Measurements from ENCODE around the gene MTMR2.
A peak's percentile ranks its signal among the peaks of the same experiment; 100 is the strongest.

Gene MTMR2

DNA sequence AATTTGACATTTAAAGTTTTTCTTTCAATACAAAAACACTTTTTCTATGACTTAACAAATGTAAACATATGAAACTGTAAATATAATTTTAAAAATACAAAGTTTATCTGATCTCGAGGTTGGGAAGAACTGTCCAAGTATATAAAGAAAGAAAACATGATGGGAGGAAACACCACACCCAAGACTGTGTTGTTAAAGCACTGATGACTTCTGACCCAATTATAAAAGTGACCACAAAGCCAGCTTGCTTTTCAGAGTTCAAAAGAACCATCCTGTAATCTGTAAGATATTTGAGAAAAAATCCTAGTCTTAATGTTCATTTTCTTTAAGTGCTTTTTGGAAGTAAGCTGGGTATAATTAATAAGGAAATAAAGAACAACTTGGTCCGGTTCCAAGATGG is 118.0 kb downstream of the MTMR2 start:
- DNase-seq: no peak

DNA sequence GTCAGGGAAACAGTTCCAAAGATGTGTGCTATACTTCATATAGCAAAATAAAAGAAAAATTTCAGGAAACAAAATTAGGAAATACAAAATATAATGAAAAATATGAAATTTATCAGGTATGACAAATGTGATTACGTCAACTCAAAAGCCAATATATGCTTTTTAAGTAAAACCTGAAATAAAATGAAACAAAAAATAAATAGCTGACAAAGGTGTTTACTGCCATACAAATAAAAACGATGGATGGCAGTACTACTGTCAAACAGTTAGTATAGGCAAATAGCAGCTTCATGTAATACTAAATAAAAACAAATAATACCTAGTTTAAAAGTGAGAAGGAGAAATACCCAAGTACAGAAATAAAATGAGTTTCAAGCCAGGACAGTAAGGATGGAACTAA is 119.9 kb downstream of the MTMR2 start:
- no peak for DNase-seq

DNA sequence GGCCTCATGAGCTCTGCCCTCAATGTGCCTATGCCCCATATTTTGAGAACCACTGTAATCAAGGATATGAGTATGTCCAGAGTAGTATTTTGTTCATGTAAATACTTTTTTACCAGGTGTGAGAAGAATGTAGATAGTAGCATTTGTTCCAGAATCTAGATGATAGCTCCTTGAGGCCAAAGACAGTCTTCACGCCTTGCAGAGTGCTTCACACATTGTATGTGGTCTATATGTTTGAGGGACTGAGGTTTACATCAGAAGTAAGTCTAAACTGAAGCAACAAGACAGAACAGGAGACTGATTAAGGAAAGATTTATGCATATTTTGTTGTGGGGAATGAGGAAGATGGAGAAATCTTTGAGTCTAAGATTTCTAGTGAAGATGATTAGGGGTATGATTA is 121.1 kb downstream of the MTMR2 start:
- DNase-seq: no peak

DNA sequence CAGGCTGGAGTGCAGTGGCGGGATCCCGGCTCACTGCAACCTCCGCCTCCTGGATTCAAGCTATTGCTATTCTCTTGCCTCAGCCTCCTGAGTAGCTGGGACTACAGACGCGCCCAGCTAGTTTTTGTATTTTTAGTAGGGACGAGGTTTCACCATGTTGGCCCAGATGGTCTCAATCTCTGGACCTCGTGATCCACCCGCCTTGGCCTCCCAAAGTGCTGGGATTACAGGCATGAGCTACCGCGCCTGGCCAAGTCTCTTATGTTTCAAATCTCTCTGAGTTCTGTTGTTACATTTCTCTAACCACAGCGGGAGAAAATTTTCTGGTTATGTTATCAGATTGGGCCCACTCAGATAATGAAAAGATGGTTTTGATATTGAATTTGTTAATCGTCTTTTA is 123.5 kb downstream of the MTMR2 start:
- no peak for DNase-seq

DNA sequence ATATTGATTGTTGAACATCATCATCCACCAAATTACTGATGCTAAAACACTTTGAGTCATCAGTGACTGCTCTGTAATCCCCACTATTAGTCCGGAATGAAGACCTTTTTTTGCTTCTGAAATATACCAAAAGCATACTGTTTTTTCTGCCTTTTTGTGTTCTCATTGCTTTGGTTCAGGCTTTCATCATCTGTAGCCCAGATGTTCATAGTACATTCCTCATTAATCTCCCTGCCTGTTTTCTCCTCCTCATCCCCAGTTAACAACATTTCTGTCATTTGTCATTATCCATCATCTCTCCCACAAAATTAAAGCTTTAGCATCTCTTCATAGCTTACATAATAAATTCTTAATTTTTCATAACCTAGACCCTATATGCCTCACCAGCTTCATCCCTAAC is 124.4 kb downstream of the MTMR2 start:
- DNase-seq: no peak

DNA sequence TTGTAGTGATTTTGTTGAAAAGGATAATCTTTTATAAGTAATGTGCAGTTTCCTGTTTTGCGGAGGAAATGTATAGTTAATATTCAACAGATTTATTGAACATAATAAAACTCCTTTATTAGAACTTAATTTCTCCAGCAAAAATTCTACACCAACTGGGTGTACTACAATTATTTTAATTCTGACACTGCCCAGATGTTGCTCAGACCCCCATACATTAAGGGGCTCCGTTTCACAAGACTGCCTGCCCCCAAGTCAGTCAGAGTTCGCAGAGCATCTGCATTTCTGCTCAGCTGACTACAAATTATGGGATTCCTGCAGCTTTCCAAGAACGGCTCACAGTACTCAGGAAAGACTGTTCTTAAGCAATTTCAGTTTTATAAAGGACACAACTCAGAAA is 127.4 kb downstream of the MTMR2 start:
- DNase-seq: no peak

DNA sequence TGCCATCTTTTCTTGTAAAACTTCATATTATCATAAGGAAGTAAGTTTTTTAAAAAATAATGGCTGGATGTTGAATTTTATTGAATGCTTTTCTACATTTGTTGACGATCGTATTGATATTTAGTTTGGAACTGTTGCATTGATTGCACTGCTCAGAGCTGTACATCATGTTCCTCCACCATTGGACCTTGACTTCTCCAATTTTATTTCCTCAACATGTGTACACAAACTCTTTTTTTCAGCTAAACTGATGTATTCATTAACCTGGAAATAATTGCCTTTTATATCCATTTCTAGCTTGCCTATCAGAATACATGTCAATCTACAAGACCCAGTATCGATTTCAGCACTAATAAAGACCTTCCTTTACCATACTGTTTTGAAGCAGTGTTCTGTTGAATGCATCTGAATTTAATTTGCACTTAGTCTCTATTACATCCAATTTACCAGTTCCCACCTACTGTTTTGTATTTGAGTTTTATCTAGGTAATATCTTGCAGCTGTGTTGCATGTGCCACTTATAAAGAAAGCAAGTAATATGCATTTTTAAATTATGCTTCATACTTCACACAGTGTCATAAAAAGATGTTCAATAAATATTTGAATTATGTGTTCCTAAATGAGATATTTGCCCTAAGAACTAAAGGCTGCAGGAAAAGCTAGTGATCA is 128.1 kb downstream of the MTMR2 start:
- no peak for DNase-seq

DNA sequence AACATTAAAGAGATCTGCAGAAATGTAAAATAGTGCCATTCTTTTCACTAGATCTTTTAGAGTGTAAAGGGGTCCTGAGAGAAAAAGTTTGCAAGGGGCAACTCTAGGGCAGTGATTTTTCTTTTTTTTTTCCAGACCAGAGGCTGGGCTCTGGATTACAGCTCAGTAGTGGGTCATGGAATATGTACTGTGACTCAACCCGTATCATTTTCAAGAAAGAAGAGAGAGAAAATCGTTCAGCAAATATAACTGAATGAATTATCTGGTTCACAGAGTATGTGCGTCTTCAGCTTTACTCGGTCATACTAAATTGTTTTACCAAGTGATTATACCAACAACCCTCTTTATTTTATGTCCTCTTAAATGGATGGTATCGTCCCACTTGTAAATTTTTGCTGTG is 129.8 kb downstream of the MTMR2 start:
- no peak for DNase-seq

DNA sequence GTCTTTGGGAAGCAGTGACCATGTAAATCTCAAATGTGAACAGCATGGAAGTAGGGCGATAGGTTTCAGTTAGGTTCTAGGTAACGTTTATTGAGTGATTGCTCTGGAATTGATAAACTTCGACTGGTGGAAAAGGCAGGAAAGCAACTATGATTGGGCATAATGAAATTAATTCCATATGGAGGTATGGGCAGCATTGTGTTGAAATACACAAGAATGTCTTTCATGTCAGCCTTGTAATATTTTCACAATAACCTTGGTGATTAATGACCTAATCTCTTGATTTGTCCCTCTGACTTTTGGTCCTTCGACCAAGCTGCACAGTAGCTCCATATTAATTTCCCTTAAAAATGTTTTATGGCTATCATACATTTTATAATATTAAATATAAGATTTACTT is 130.8 kb downstream of the MTMR2 start:
- no peak for DNase-seq

DNA sequence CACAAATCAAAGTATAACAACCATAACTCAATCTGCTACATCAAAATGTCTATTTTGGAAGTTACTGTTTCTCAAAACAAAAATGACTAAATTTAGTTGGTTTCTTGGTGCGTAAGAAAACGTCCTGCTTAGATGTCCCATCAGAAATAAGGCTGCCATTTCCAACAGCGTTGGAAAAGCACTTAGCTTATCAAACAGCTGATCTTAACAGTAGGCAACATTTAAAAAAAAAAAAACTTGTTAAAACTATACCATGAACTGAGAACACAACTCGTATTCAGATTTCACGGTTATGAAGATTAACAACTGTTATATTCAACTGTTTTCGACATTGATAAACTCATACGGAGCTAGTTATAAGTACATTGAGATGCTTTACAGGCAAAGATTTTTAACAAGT is 131.2 kb downstream of the MTMR2 start:
- no peak for DNase-seq

DNA sequence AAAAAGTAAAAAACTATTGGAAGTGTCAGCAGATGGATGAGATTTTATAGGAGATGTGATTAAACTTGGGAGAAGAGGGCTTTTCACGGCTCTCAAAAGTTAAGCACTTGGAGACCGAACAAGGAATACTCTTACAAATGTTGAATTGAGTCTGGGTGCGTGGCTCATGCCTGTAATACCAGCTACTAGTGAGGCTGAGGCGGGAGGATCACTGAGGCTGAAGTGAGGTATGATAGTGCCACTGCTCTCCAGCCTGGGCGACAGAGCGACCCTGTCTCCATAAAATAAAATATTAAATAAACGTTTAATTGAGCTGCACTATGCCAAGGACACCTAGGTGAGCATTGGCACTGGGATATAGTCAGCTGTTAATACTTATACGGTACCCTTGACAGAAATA is 131.7 kb downstream of the MTMR2 start:
- DNase-seq: no peak

DNA sequence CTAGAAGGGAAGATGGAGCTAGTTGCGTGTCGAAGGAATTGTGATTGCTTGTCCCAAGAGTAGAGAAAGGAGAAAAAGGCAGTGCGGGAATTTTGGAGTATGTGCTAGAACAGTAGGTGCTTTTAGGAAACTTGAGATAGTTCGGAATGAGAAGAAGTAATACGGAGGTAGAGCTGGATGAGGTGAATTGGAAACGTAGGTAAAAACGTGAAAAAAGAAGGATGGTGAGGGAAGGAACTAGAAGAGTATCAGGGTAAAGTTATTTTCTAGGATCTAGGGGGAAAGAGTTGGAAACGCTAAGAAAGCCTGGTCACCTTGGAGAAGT is 132.2 kb downstream of the MTMR2 start:
- DNase-seq: no peak

DNA sequence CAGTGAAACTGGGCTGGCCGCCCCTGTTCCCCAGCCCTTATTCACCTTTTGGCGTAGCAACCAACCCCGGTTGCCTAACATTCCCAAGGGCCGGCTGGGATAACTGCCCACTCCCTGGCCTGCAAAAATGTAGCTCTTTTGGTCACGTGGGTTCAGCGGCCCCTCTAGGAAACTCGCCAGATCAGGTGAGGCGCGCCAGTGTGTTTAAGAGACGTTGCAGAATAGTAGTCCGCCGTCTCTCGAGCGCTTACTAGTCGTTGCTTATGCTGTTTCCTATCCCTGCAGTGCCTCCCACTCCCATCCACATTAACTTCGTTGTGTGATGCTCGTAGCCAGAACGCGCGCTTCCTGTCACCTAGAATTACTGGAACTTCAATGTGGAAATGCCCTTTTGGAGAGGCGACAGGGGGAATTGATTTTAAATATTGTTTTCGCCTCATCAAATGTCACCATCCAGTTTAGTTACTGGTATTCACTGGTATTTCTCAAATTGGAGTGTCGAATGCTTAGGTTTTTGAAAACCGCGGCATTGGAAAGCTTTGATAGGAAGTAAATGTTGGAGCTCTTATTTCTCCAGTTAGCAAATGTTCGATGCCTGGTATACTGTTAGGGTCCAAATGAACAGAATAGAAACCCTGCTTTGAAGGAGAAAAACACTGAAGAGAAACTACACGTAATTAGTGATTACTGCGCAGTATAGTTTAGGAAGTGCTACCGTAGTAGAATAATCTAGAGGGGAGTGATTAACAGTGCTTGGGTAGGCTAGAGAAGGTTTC is 132.8 kb downstream of the MTMR2 start:
- peak; percentile 72 to 76 for DNase-seq

DNA sequence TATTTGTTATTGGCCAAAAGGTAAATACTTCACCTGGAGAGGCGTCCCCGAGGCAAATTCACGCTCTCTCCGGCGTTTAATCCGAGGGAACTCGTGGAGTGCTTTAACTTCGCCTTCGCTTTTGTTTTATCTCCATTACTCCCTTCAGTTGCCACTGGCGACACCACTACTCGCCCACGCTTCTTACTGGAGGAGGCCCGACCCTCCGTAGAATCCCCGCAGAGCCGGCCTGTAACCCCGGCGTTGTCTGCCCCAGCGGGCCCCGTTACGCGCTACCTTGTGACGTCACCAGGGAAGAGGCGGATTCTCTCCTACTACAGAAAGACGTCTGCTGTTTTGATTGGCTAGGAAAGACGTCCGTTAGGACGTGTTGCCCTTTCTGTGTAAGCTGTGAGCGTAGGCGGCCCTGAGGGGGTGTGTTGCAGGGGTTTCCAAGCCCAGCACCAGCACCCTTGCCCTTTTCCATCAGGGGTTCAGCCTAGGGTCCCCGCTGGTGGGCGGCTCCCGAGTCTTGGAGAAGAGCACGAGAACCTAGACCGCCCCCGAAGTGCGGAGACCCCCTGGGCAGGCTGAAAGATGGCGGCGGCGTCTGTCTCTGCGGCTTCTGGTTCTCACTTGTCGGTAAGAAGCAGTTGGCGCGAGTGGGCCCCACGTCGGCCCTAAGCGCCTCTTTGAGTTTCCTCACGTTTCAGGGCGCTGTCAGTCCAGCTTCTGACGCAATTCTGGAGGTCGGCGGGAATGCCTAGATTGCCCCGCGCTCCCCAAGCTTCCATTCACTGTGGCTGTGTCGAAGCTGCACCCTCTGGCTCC is 133.6 kb downstream of the MTMR2 start, which contains the start of gene CEP57:
CEP57 (plus strand) TSS at position 376 of the 810 bp plus-strand sequence; CDS start at position 577, 201 bp downstream.
- peak; percentile 95 for DNase-seq

DNA sequence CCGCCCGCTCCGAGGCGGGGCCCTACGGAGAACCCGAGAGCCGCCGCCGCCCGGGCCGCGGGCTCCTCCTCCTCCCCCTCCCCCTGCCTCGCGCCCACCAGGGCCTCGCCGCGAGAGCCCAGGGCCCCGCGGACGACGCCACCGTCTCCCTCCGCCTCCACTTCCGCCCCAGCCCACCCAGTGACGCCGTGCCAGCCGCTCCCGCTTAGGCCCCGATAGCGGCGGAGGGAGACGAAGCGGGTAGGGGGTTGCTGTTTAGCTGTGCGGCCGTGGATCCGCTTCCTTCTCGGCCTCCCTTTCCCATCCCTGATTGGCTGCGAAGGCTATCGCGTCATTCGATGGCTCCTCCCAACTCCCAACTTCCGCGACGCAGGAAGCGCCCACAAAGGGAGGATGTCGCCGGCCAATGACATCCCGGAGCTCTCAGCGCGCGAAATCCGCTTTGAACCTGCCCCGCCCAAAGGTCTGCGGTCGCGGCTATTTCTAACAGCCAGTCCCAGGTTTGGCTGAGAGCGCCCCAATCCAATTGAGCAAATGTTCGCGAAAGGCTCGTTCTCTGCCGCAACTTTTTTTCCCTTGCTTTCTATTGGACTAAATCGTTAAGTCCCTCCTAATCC is 134.3 kb downstream of the MTMR2 start, which contains the start of gene FAM76B:
FAM76B (minus strand) TSS at position 277 of the 617 bp plus-strand sequence. CDS start 304 bp downstream, outside the sequence.
- DNase-seq: peak; percentile 96 to 97

DNA sequence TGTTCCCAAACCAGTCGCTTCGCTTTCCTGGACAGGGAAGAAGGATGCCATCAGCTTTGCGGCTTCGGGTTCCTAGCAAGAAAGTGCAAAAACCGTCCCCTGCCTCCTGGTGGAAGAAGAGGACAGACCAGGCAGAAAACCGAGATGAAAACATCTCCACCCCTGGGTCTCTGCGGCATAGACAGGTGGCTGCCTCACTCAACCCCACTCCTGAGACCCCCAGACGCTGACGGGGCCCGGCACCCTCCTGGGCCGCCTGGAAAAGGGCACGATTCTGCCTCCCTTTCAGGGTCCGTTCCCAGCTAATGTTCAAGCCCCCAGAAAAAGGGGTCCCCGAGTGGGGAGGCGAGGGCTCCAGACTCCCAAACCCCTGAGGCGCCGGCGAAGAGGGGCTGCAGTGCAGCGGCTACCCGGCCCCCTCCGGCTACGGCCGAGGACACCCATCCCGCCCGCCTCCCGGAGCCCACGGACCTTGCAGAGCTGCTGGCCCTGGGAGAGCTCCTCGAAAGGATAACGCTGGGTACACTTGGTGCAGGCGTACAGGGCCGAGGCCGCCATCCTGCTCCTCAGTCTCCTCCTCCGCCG is 134.9 kb downstream of the MTMR2 start:
- DNase-seq: no peak
